CD4-positive, alpha-beta T cell treated with Interleukin-17A for 4 hours (primary cell): ENCODE data around the gene ZFR2.
A peak's percentile ranks its signal among the peaks of the same experiment; 100 is the strongest.
"Not testable (repeated sequence)": the region's sequence is repeated elsewhere in the genome, so short reads cannot be mapped to it uniquely, and the experiment has no call there.

Experiments
- DNase-seq: peaks from one replicate; pipeline ENCODE4 v3.0.0-alpha.2; 2020; ENCODE audit warnings: mixed read lengths

The ZFR2 gene

DNA sequence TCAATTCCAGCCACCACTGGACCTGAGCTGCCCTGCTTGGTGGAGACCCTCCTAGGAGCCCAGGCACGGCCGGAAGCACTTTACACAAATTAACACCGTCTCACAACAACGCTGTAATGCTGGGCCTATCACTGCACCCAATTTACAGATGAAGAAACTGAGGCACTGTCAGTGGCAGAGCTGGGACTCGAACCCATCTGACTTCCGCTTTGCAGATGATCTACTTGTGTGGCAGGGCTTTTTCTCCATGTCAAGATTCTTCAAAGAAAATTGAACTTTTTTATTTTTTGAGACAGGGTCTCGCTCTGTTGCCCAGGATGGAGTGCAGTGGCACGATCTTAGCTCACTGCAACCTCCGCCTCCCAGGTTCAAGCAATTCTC lies 33.8 kb downstream of the ZFR2 start:
- DNase-seq = no peak

- no peak for DNase-seq
Observed at GRCh38 chr19:3834349-3835054, 34.3 kb downstream of the ZFR2 start.

GRCh38 chr19:3833578-3834348 lies 35.1 kb downstream of the ZFR2 start:
- DNase-seq = no peak

DNA sequence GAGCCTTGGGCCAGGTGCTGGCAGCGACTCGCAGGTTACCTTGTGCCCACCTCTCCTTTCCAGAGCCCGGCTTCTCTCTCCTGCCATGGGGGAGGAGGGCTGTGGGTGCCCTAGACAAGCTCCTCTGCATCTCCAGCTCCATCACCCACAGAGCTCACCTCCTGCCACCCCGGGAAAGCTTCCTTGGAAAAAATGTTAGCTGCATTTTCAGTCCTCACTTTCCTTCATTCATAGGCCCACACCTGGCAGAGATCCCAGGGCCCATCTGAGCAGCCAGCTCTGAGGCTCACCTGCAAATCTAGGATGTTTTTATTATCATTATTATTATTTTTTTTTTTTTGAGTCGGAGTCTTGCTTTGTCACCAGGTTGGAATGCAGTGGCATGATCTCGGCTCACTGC lies 36.8 kb downstream of the ZFR2 start:
- DNase-seq = no peak

GRCh38 chr19:3831601-3832000 lies 37.2 kb downstream of the ZFR2 start:
- DNase-seq = no peak

DNA sequence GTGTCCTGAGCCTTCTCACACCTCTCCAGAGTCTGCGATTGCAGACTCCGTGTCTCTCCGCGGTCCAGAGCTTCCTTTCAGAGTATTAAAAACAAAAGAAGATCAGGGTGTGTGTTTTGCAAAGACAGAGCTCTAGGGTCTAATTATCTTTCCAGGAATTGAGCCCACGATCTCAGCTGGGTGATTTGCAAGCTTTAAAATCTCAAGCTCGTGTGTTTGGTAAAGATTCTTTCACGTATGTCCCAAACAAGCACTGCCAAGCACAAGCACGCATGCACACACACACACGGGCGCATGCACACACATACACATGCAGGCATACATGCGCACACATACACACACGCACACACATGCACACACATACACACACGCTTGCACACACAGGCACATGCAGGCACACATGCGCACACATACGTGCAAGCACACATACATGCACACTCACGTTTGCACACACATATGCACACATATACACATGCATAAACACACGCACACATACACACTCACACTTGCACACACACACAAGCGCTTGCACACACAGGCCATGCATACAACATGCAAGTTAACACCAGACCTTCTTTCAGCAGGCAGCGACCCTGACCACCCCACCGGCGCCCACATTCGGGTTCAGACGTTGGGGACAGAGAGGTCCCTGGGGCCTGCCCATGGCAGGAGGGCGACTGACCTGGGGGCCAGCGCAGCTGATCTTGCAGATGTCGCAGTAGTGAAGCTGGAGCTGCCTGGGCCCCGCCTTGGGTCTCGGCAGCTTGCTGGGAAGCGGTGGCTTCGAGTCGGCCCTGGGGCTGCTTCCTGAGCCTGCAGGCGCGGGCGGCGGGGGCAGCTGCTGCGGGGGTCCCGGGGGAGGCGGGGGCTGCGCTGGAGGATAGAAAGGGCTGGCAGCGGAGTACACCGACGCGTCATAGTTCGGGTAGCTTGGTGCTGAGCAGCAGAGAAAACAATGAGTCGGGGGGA lies 37.9 kb downstream of the ZFR2 start:
- DNase-seq = no peak

DNA sequence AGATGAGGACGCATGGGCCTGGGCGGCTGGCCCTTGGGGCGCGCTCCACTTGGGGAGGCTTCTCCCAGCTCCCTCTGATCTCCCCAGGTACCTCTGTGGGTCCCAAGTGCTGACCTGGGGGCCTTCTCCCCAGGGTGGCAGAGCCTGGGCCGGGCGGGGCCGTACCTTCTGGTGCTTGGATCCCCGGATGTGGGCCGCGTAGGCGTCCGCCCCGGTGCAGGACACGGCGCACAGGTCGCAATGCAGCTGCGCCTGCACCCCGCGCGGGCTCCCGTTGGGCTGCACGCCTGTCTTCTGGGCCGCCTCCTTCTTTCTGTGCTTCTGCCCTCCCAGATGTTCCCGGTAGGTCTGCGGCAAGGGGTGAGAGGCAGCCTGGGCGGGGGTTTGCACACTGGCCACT lies 41.5 kb downstream of the ZFR2 start:
- DNase-seq = no peak

DNA sequence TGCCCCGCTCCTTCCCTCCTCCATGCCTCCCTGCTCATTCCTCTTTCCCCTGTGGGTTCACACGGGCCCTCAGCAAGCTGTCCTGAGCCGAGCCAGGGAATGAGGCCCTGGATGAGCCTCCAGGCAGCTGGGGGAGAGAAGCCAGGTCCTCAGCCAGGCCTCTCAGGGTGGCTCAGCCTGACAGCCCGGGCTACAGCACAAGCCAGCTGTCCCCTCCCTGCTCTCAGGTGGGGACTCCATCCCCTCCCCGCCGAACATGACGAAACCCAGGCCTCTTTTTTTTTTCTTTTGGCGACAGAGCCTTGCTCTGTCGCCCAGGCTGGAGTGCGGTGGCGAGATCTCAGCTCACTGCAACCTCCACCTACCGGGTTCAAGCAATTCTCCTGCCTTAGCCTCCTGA lies 42.7 kb downstream of the ZFR2 start:
- DNase-seq = no peak

- no peak for DNase-seq
Observed at GRCh38 chr19:3825286-3825956, 43.4 kb downstream of the ZFR2 start.

GRCh38 chr19:3823350-3823713 lies 45.5 kb downstream of the ZFR2 start:
- no peak for DNase-seq

DNA sequence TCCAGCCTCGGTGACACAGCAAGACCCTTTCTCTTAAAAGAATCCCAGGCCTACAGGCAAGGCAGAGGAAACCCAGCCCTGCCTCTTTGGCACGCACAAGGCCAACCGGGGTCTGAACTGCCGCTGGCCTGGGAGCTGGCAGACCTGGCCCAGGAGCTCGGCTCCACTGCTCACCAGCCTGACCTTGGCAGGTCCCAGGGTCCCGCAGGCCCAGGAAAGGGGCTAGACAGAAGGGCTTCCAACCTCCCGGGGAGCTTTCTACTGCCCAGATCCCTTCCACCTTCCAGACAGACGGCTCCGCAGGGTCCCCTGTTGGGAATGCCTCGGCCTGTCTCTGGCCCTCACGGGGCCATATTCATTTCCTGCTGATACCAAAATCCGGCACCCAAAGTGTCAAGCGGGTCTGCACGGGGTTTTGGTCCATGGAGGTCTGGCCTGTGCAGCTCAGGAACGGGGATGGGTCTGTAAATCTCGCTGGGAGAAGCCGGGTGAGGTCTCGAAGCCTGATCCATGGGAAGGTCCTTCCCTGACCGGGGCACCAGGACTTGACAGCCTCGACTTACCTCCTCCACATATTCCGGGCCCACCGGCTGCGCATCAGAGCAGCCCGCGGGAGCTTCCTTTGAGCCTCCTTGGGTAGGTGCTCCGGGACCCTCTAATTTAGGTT lies 46.0 kb downstream of the ZFR2 start:
- DNase-seq = no peak

GRCh38 chr19:3821857-3822364 lies 46.9 kb downstream of the ZFR2 start:
- peak; percentile 90 for DNase-seq

- no peak for DNase-seq
Observed at GRCh38 chr19:3821156-3821555, 47.7 kb downstream of the ZFR2 start.

GRCh38 chr19:3819989-3820388 lies 48.8 kb downstream of the ZFR2 start:
- no peak for DNase-seq

DNA sequence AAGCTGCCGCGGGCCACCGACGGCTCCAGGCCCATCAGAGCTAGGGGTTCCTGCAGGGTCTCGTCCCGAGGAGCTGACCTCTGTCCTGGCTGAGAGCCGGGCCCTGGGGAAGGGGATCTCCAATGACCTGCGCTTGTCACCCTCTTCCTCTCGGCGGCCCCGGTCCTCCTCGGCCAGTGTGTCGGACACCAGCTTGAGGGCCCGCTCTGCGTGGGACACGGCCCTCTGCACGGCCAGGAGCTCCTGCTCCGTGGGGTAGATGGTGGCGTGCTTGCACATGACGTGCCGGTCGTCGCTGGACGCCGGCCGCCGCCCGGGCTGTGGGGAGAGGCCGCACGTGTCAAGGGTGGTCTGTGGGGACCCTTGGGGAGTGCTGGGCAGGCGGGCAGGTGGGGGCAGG lies 49.9 kb downstream of the ZFR2 start:
- DNase-seq = no peak

- DNase-seq = peak; percentile 29
Observed at GRCh38 chr19:3818466-3818865, 50.4 kb downstream of the ZFR2 start.

DNA sequence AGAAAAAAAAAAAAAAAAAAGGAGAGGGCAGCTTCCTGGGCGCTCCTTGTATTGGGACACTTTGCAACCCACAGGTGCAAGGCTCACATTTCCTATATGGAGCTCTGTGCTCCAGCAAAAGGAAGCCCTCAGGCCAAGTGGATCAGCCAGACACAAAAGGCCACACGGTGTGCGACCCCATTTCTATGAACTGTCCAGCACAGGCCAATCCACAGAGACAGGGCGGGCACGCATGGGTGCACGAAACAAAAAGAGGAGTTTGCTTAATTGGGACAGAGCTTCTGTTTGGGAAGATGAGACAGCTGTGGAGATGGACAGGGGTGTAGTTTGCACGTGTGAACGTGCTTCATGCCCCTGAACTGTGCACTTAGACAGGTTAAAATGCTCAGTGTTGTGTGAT lies 51.1 kb downstream of the ZFR2 start:
- no peak for DNase-seq

DNA sequence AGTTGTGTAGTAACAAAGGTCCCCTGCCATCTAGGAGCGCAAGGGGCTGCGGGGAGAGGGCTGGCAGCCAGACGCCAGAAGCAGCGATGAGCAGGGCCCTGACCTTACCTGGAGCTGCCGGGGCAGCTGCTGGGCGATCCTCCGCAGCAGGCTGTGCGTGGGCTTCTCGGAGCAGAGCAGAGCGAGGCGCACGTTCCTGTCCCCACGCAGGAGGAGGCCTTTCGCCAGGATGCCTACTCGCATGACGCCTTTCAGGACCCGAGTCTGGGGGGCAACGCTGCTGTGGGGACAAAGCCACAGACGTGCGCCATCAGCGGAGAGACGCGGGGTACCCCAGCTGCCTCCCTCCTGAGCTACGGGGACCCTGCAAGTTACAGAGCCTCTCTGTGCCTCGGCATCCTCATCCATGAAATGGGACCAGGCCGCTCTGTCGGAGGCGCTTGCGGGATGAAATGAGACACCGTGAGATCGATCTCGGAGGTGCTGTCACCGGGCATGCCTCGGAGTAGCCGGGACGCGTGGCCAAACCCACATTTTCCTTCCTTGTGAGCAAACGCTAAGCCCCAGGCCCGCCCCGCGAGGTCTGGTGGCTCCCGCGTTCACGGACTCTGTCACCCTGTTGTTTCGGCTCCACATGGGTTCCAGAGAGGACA lies 52.1 kb downstream of the ZFR2 start:
- DNase-seq = no peak

DNA sequence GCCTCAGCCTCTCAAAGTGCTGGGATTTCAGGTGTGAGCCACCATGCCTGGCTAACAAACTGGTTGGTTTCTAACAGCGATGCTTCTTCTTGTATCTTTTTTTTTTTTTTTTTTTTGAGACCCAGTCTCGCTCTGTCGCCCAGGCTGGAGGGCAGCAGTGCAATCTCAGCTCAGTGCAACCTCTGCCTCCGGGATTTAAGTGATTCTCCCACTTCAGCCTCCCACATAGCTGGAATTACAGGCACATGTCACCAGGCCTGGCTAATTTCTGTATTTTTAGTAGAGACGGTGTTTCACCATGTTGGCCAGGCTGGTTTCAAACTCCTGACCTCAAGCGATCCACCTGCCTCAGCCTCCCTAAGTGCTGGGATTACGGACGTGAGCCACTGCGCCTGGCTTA lies 52.7 kb downstream of the ZFR2 start:
- DNase-seq = not testable (repeated sequence)

GRCh38 chr19:3814648-3815047 lies 54.2 kb downstream of the ZFR2 start:
- DNase-seq = no peak
